SK-N-SH treated with all-trans-retinoic acid at 6 μM for 48 hours (cell line): ENCODE measurements around the gene GALNT12.
A peak's percentile ranks its signal among the peaks of the same experiment; 100 is the strongest.

Experiments used
- ATAC-seq: fragments of 200-7000 bp; cut with Tn5 transposase; 3 replicates; pipeline ENCODE4 v1.9.1; 2020; ENCODE audit warnings: mild to moderate bottlenecking, moderate library complexity
- ARNTL ChIP-seq: fragments of 450-650 bp; formaldehyde crosslinking; IDR thresholded peaks from 2 replicates; pipeline ENCODE4 v1.5.0; 2020; ENCODE audit warnings: low read depth, mild to moderate bottlenecking, moderate library complexity, borderline replicate concordance
- BACH2 ChIP-seq: fragments of 250-450 bp; sonication (Bioruptor Pico); IDR thresholded peaks from 2 replicates; pipeline ENCODE4 v1.9.0; 2021; ENCODE audit warnings: mild to moderate bottlenecking, borderline replicate concordance
- CREB5 ChIP-seq: fragments of 250-450 bp; sonication (Bioruptor Pico); IDR thresholded peaks from 2 replicates; pipeline ENCODE4 v1.5.1; 2020; ENCODE audit warnings: low read depth, mild to moderate bottlenecking, moderate library complexity
- CSDC2 ChIP-seq: fragments of 250-450 bp; sonication (Bioruptor Pico); IDR thresholded peaks from 2 replicates; pipeline ENCODE4 v1.5.0; 2020; ENCODE audit warnings: mild to moderate bottlenecking, moderate library complexity
- ISL1 ChIP-seq: fragments of 250-450 bp; sonication (Bioruptor Pico); IDR thresholded peaks from 2 replicates; pipeline ENCODE4 v2.1.2; 2022; ENCODE audit warnings: mild to moderate bottlenecking, moderate library complexity
- OSR1 ChIP-seq: fragments of 250-450 bp; sonication (Bioruptor Pico); IDR thresholded peaks from 2 replicates; pipeline ENCODE4 v1.8.0; 2022; ENCODE audit warnings: moderate library complexity, mild to moderate bottlenecking, inconsistent platforms
- PATZ1 ChIP-seq: fragments of 250-450 bp; sonication (Bioruptor Pico); IDR thresholded peaks from 2 replicates; pipeline ENCODE4 v1.8.0; 2020; ENCODE audit warnings: mild to moderate bottlenecking, moderate library complexity, borderline replicate concordance
- POU6F1 ChIP-seq: fragments of 250-450 bp; sonication (Bioruptor Pico); IDR thresholded peaks from 2 replicates; pipeline ENCODE4 v1.8.0; 2021; ENCODE audit warnings: low read depth, mild to moderate bottlenecking, moderate library complexity, borderline replicate concordance
- PPARA ChIP-seq: fragments of 250-450 bp; sonication (Bioruptor Pico); IDR thresholded peaks from 2 replicates; pipeline ENCODE4 v1.5.0; 2020; ENCODE audit warnings: mild to moderate bottlenecking, borderline replicate concordance
- SNAI2 ChIP-seq: fragments of 250-450 bp; sonication (Bioruptor Pico); IDR thresholded peaks from 2 replicates; pipeline ENCODE4 v1.5.0; 2020; ENCODE audit warnings: mild to moderate bottlenecking, moderate library complexity
- TOX ChIP-seq: fragments of 250-450 bp; sonication (Bioruptor Pico); IDR thresholded peaks from 2 replicates; pipeline ENCODE4 v1.8.0; 2021; ENCODE audit warnings: mild to moderate bottlenecking, moderate library complexity, borderline replicate concordance
- ZFP3 ChIP-seq: fragments of 250-450 bp; sonication (Bioruptor Pico); IDR thresholded peaks from 2 replicates; pipeline ENCODE4 v1.5.0; 2020; ENCODE audit warnings: mild to moderate bottlenecking, moderate library complexity
- ZFP30 ChIP-seq: fragments of 450-650 bp; formaldehyde crosslinking; IDR thresholded peaks from 2 replicates; pipeline ENCODE4 v1.5.0; 2022; ENCODE audit warnings: mild to moderate bottlenecking, moderate library complexity
- ZNF565 ChIP-seq: fragments of 450-650 bp; formaldehyde crosslinking; conservative IDR thresholded peaks from 2 replicates; pipeline ENCODE4 v1.5.0; 2020; ENCODE audit warnings: low read depth, mild to moderate bottlenecking, moderate library complexity
- ZNF70 ChIP-seq: fragments of 450-650 bp; formaldehyde crosslinking; IDR thresholded peaks from 2 replicates; pipeline ENCODE4 v1.5.0; 2020; ENCODE audit warnings: mild to moderate bottlenecking, moderate library complexity
- ZNF8 ChIP-seq: fragments of 450-650 bp; formaldehyde crosslinking; IDR thresholded peaks from 2 replicates; pipeline ENCODE4 v1.5.0; 2020; ENCODE audit warnings: mild to moderate bottlenecking, moderate library complexity

The GALNT12 gene

GRCh38 chr9:98871558-98872065 is 64.1 kb downstream of the GALNT12 start:
- ATAC-seq: no peak

GRCh38 chr9:98873526-98873925 is 66.1 kb downstream of the GALNT12 start:
- TF ChIP-seq ZNF8 (CRISPR knock-in tag) (no peak), PPARA (CRISPR knock-in tag) (no peak), OSR1 (CRISPR knock-in tag) (no peak), ZNF70 (CRISPR knock-in tag) (no peak), CREB5 (no peak), TOX (no peak), ZNF565 (CRISPR knock-in tag) (no peak), ISL1 (CRISPR knock-in tag) (no peak)
- no peak for ATAC-seq

More at GRCh38 chr9:98871558-98872065, 64.1 kb downstream of the GALNT12 start:
- TF ChIP-seq PATZ1 (CRISPR knock-in tag): no peak
- no peak for TF ChIP-seq ARNTL (CRISPR knock-in tag)
- TF ChIP-seq ZNF8 (CRISPR knock-in tag): no peak
- no peak for TF ChIP-seq POU6F1 (CRISPR knock-in tag)

GRCh38 chr9:98873951-98874371 is 66.5 kb downstream of the GALNT12 start:
- TF ChIP-seq ZNF70 (CRISPR knock-in tag) (no peak), PATZ1 (CRISPR knock-in tag) (no peak), CREB5 (no peak), SNAI2 (no peak), CSDC2 (CRISPR knock-in tag) (no peak)
- TF ChIP-seq, all 23 proteins: peak for 0
- ATAC-seq: peak; percentile 30; the same call in 1 of the 3 replicates

- TF ChIP-seq ZNF565 (CRISPR knock-in tag) (no peak), ZFP3 (CRISPR knock-in tag) (no peak), PATZ1 (CRISPR knock-in tag) (no peak), ARNTL (CRISPR knock-in tag) (no peak), ISL1 (CRISPR knock-in tag) (no peak), ZFP30 (CRISPR knock-in tag) (no peak), BACH2 (no peak), CSDC2 (CRISPR knock-in tag) (no peak)
- no peak for ATAC-seq
Observed at GRCh38 chr9:98874721-98875255, 67.3 kb downstream of the GALNT12 start.
